ENCODE measurements around the gene CLEC6A. TPM values are rescaled to one million over a fixed set of nuclear protein-coding genes. Genes with fewer than 3 reads are reported as not detected.

Gene CLEC6A
- total RNA-seq, 3 donors from 2014 or later, result not detected

- intact Hi-C loops (cut with DNase I, micrococcal nuclease), result no loop called here
- ATAC-seq (no peak), DNase-seq (no peak)
- no peaks in the 10 kb centered on the region for H3K4me1 ChIP-seq (ENCODE audit: low read depth)
- TF ChIP-seq, protein P1, sequence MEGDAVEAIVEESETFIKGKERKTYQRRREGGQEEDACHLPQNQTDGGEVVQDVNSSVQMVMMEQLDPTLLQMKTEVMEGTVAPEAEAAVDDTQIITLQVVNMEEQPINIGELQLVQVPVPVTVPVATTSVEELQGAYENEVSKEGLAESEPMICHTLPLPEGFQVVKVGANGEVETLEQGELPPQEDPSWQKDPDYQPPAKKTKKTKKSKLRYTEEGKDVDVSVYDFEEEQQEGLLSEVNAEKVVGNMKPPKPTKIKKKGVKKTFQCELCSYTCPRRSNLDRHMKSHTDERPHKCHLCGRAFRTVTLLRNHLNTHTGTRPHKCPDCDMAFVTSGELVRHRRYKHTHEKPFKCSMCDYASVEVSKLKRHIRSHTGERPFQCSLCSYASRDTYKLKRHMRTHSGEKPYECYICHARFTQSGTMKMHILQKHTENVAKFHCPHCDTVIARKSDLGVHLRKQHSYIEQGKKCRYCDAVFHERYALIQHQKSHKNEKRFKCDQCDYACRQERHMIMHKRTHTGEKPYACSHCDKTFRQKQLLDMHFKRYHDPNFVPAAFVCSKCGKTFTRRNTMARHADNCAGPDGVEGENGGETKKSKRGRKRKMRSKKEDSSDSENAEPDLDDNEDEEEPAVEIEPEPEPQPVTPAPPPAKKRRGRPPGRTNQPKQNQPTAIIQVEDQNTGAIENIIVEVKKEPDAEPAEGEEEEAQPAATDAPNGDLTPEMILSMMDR (IDR thresholded peaks at IDR 0.05), result no peak
- H3K9me3 ChIP-seq, result no peaks in the 10 kb centered on the region
- no peak overlapping the region for H3K4me3 ChIP-seq
- no peaks in the 10 kb centered on the region for H3K36me3 ChIP-seq (ENCODE audit: low read depth)
Observed at GRCh38 chr12:8449355-8449859, 6.4 kb upstream of the CLEC6A start.

DNA sequence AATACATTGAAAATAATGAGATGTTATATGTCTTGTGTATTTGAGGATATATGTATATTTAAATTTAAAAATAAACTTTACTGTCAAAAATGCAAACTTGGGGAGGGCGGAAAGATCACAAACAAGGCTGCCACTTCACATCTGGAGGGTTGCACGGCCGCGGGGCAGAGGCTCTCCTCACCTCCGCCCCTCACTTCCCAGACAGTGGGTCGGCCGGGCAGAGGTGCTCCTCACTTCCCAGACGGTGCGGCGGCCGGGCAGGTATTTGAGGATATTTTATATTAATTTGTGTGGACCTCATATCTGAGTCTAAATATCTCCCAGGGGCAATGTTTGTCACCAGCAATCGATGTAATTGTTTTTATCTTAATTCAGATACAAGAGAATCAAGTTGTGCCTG, 3.7 kb upstream of the CLEC6A start:
- Histone ChIP-seq H3K4me1 (ENCODE audit: low read depth) (no peaks in the 10 kb centered on the region), H3K4me3 (no peak overlapping the region), H3K9me3 (no peaks in the 10 kb centered on the region), H3K36me3 (ENCODE audit: low read depth) (no peaks in the 10 kb centered on the region)
- ATAC-seq (no peak), DNase-seq (no peak)
- intact Hi-C loops (cut with DNase I, micrococcal nuclease), result no loop called here
- TF ChIP-seq, protein P1 (IDR thresholded peaks at IDR 0.05), result no peak

DNA sequence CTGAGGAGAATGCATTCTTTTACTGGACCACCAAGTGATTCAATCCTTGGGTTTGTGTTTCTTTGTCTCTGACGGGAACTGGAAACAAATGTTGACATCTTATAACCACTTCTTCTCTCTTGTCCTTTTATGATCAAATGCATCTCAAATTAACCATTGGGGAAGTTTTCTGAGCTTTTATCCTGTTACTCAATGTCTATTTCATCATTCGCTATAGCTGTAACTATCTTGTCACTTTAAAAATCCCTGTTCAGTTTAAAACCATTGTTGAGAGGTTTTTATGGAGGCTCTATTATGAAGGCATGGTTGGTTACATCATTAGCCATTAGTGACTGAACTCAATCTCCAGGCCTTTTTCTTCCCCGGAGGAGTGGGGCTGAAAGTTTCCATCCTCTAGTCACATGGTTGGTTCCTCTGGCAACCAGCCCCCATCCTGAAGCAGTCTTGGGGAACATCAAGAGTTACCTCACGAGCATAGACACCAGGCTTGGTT, 2.7 kb upstream of the CLEC6A start:
- no peak for DNase-seq

GRCh38 chr12:8453796-8454195, 2.0 kb upstream of the CLEC6A start:
- intact Hi-C loops (cut with DNase I, micrococcal nuclease), result no loop called here
- Histone ChIP-seq H3K4me3 (no peak overlapping the region), H3K36me3 (ENCODE audit: low read depth) (no peaks in the 10 kb centered on the region), H3K9me3 (no peaks in the 10 kb centered on the region), H3K4me1 (ENCODE audit: low read depth) (no peaks in the 10 kb centered on the region)
- DNase-seq (no peak), ATAC-seq (no peak)
- TF ChIP-seq, protein P1 (IDR thresholded peaks at IDR 0.05), result no peak

More for the DNA sequence above, 2.7 kb upstream of the CLEC6A start:
- intact Hi-C loops (cut with DNase I, micrococcal nuclease), result no loop called here
- Histone ChIP-seq H3K9me3 (no peaks in the 10 kb centered on the region), H3K36me3 (ENCODE audit: low read depth) (no peaks in the 10 kb centered on the region), H3K4me1 (ENCODE audit: low read depth) (no peaks in the 10 kb centered on the region), H3K4me3 (no peak overlapping the region)
- no peak for ATAC-seq
- TF ChIP-seq, protein P1 (IDR thresholded peaks at IDR 0.05), result no peak

- intact Hi-C loops (cut with DNase I, micrococcal nuclease), result no loop called here
- H3K4me3 ChIP-seq, result no peak overlapping the region
- TF ChIP-seq, protein P1 (IDR thresholded peaks at IDR 0.05), result no peak
- H3K9me3 ChIP-seq, result no peaks in the 10 kb centered on the region
- no peaks in the 10 kb centered on the region for H3K4me1 ChIP-seq (ENCODE audit: low read depth)
- DNase-seq (no peak), ATAC-seq (no peak)
- H3K36me3 ChIP-seq (ENCODE audit: low read depth), result no peaks in the 10 kb centered on the region
Observed at GRCh38 chr12:8455271-8455670, 491 bp upstream of the CLEC6A start.

- TF ChIP-seq, protein P1 (IDR thresholded peaks at IDR 0.05), result no peak
- DNase-seq, result no peak
- Histone ChIP-seq H3K36me3 (ENCODE audit: low read depth) (no peaks in the 10 kb centered on the region), H3K4me3 (no peak overlapping the region), H3K9me3 (no peaks in the 10 kb centered on the region), H3K4me1 (ENCODE audit: low read depth) (no peaks in the 10 kb centered on the region)
- no peak for ATAC-seq
- intact Hi-C loops (cut with DNase I, micrococcal nuclease), result no loop called here
Observed at GRCh38 chr12:8461426-8461825, 5.7 kb downstream of the CLEC6A start.

Measured in mucosa of descending colon (tissue), 3 donors.